HG03432 (cell line): ENCODE data around the gene ARAP2.

Experiments
- ATAC-seq: cut with Tn5 transposase; IDR thresholded peaks from one replicate; pipeline ENCODE4 v1.9.1; 2021; ENCODE audit warnings: mild to moderate bottlenecking, moderate library complexity; ENCODE audit not compliant: unreplicated experiment

ARAP2 gene

GRCh38 chr4:36244257-36245082 is at the start of gene ARAP2:
TSS of gene ARAP2 (minus strand) at chr4:36244514. CDS start at chr4:36229486, 15,028 bp downstream.
- peak; percentile 69 for ATAC-seq

GRCh38 chr4:36292556-36293188 is 48.4 kb upstream of the ARAP2 start:
- no peak for ATAC-seq

- no peak for ATAC-seq
Observed at GRCh38 chr4:36290641-36291040, 46.3 kb upstream of the ARAP2 start.

GRCh38 chr4:36288731-36289426 is 44.6 kb upstream of the ARAP2 start:
- ATAC-seq, result no peak

- no peak for ATAC-seq
Observed at GRCh38 chr4:36286481-36286871, 42.2 kb upstream of the ARAP2 start.

GRCh38 chr4:36285784-36286480 is 41.6 kb upstream of the ARAP2 start:
- ATAC-seq, result peak; percentile 99

GRCh38 chr4:36283912-36284465 is 39.7 kb upstream of the ARAP2 start:
- ATAC-seq, result no peak

GRCh38 chr4:36282503-36283030 is 38.3 kb upstream of the ARAP2 start:
- ATAC-seq, result no peak

GRCh38 chr4:36281384-36282106 is 37.2 kb upstream of the ARAP2 start, which contains the start of gene DTHD1:
TSS of gene DTHD1 (plus strand) at chr4:36281616. CDS start at chr4:36281759, 143 bp downstream.
- ATAC-seq, result no peak

- ATAC-seq, result no peak
Observed at GRCh38 chr4:36280555-36280954, 36.2 kb upstream of the ARAP2 start.

- no peak for ATAC-seq
Observed at GRCh38 chr4:36278789-36279188, 34.5 kb upstream of the ARAP2 start.

GRCh38 chr4:36277533-36277932 is 33.2 kb upstream of the ARAP2 start:
- ATAC-seq, result peak; percentile 54

- no peak for ATAC-seq
Observed at GRCh38 chr4:36274158-36274557, 29.8 kb upstream of the ARAP2 start.

GRCh38 chr4:36273276-36273675 is 29.0 kb upstream of the ARAP2 start:
- no peak for ATAC-seq

- no peak for ATAC-seq
Observed at GRCh38 chr4:36269533-36270173, 25.3 kb upstream of the ARAP2 start.

GRCh38 chr4:36269101-36269500 is 24.8 kb upstream of the ARAP2 start:
- ATAC-seq, result no peak

GRCh38 chr4:36267486-36268268 is 23.4 kb upstream of the ARAP2 start:
- ATAC-seq, result no peak

GRCh38 chr4:36264207-36264826 is 20.0 kb upstream of the ARAP2 start:
- ATAC-seq, result no peak
